GM23248 (cell line): ENCODE measurements around the gene RBPJL. TPM values are rescaled to one million over a fixed set of nuclear protein-coding genes. Genes with fewer than 3 reads are reported as not detected.

Experiments used
- DNase-seq: peaks from one replicate; pipeline ENCODE4 v3.0.0-alpha.2; 2015
- H2AFZ ChIP-seq: fragments of 200-600 bp; sonication (generic); 2 replicates; pipeline ENCODE4 v1.6.1; 2016; ENCODE audit warnings: antibody characterized with exemption
- H3F3A ChIP-seq: fragments of 200-600 bp; sonication (generic); 2 replicates; pipeline ENCODE4 v1.6.1; 2016; ENCODE audit warnings: mild to moderate bottlenecking, antibody characterized with exemption, mixed run types; ENCODE audit not compliant: insufficient read depth
- H3K27ac ChIP-seq: fragments of 200-600 bp; sonication (generic); 2 replicates; pipeline ENCODE4 v1.5.1; 2016; ENCODE audit warnings: mild to moderate bottlenecking
- H3K27me3 ChIP-seq: fragments of 200-600 bp; sonication (generic); replicated peaks from 2 replicates; pipeline ENCODE4 v1.6.1; 2016; ENCODE audit warnings: mild to moderate bottlenecking; ENCODE audit not compliant: insufficient read depth
- H3K36me3 ChIP-seq: fragments of 200-600 bp; sonication (generic); 2 replicates; pipeline ENCODE4 v1.6.1; 2016; ENCODE audit warnings: low read depth, mild to moderate bottlenecking
- H3K4me1 ChIP-seq: fragments of 200-600 bp; sonication (generic); 2 replicates; pipeline ENCODE4 v1.6.1; 2016; ENCODE audit warnings: mild to moderate bottlenecking; ENCODE audit not compliant: insufficient read depth
- H3K4me2 ChIP-seq: fragments of 200-600 bp; sonication (generic); one replicate; pipeline ENCODE4 v1.6.1; 2016; ENCODE audit warnings: mild to moderate bottlenecking; ENCODE audit not compliant: unreplicated experiment
- H3K4me3 ChIP-seq: fragments of 200-600 bp; sonication (generic); 2 replicates; pipeline ENCODE4 v1.5.1; 2016; ENCODE audit warnings: mild to moderate bottlenecking
- H3K79me2 ChIP-seq: fragments of 200-600 bp; sonication (generic); 2 replicates; pipeline ENCODE4 v1.6.1; 2016; ENCODE audit warnings: mild to moderate bottlenecking; ENCODE audit not compliant: insufficient read depth
- H3K9ac ChIP-seq: fragments of 200-600 bp; sonication (generic); 2 replicates; pipeline ENCODE4 v1.6.1; 2016; ENCODE audit warnings: mild to moderate bottlenecking
- H3K9me2 ChIP-seq: fragments of 200-600 bp; sonication (generic); 2 replicates; pipeline ENCODE4 v1.6.1; 2016; ENCODE audit warnings: mixed run types, mild to moderate bottlenecking, moderate library complexity; ENCODE audit not compliant: insufficient read depth
- H3K9me3 ChIP-seq: fragments of 200-600 bp; sonication (generic); one replicate; pipeline ENCODE4 v1.6.1; 2017; ENCODE audit warnings: low read depth
- H4K20me1 ChIP-seq: fragments of 200-600 bp; sonication (generic); 2 replicates; pipeline ENCODE4 v1.6.0; 2016; ENCODE audit not compliant: insufficient read depth
- EZH2 ChIP-seq: fragments of 200-600 bp; sonication (generic); IDR thresholded peaks from 2 replicates; pipeline ENCODE4 v1.6.1; 2018; ENCODE audit warnings: antibody characterized with exemption, mild to moderate bottlenecking; ENCODE audit not compliant: insufficient read depth, poor library complexity, severe bottlenecking
- EZH2phosphoT487 ChIP-seq: fragments of 200-600 bp; sonication (generic); IDR thresholded peaks from 2 replicates; pipeline ENCODE4 v1.6.1; 2018; ENCODE audit warnings: antibody characterized with exemption, moderate library complexity, mild to moderate bottlenecking, low read depth; ENCODE audit not compliant: insufficient read depth
- WGBS, 2 experiments: methylation state at CpG; one replicate each; pipeline ENCODE4 v1.1.6; 2015 to 2017; ENCODE audit warnings: low lambda C conversion rate in 2 of 2, low coverage in 1 of 2; ENCODE audit errors: missing lambda C conversion rate in 2 of 2; 5-methylcytosine and 5-hydroxymethylcytosine counted together
- in situ Hi-C: fragments of 300-500 bp; cut with MboI; formaldehyde crosslinking; loops from 2 replicates; pipeline ENCODE4 v1.15.0; 2020
- polyA plus RNA-seq: library from polyadenylated mRNA; unstranded; fragments of >200 nt; fragmentation: Nextera tagmentation; extraction: Ambion mirVana; gene quantifications from 2 replicates; pipeline ENCODE4 v1.2.1, GENCODE V29; 2016
- total RNA-seq: library from RNA; depleted of rRNA; stranded (reverse); fragments of >200 nt; shearing (Covaris generic); gene quantifications from 2 replicates; pipeline ENCODE4 v1.2.3, GENCODE V29; 2014

The RBPJL gene
- total and polyA plus RNA-seq, 2 experiments from 2014 or later = not detected

DNA sequence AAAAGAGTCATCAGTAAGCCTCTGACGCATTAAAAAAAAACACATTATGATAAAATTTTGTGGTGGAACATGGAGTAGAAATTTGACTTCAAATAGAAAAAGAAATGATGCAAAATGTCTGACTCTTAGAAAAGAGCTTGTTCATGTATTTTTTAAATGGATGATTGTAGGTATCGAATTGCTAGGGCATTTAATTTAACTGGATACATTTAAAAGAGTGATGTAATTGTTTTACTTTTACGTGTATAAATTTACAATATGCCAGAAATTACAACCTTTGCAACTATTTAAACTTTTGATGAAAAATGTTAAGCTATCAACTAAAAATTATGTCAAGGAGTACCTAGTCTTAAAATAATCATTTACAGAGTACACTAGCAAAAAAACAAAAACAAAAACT is 46.1 kb downstream of the RBPJL start:
- H3K36me3 ChIP-seq = no peaks in the 10 kb centered on the region
- H3K27ac ChIP-seq = no peak overlapping the region
- H3K9me2 ChIP-seq = no peaks in the 10 kb centered on the region
- no peak overlapping the region for H3K4me3 ChIP-seq
- no peak overlapping the region for H3K4me2 ChIP-seq
- H3K27me3 ChIP-seq = no peaks in the 10 kb centered on the region
- H3F3A ChIP-seq = peaks cover 27% of the 10 kb centered on the region
- peaks cover 4% of the 10 kb centered on the region for H3K79me2 ChIP-seq
- H4K20me1 ChIP-seq = no peaks in the 10 kb centered on the region
- WGBS, 2 experiments = 80 to 82% methylated on average over 3 of the region's 3 CpGs
- in situ Hi-C loops = no loop called here
- peaks cover 24% of the 10 kb centered on the region for H3K4me1 ChIP-seq
- H3K9ac ChIP-seq = no peak overlapping the region
- TF ChIP-seq EZH2 (no peak), EZH2phosphoT487 (no peak)
- no peak overlapping the region for H2AFZ ChIP-seq
- DNase-seq = no peak
- no peaks in the 10 kb centered on the region for H3K9me3 ChIP-seq

DNA sequence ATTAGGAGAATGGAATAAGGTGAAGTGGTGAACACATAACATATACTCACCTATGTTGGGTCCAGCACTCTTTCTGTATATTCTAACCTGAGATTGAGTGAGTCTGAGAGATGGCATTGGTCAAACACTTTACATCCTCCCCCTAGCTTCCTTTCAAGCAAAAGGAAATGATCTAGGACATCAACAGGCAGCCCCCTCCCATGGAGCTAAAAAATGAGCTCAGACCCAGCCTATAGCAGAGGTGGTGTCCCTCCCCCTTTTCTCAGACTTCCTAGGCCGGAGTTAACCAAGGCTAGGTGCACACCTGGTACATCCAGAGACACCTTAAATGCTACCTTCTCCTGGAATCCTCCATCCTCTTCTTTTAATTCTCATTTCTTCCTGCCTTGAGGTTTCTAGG is 47.1 kb downstream of the RBPJL start:
- 47 to 65% methylated on average over 1 of the region's 1 CpG for WGBS, 2 experiments
- Histone ChIP-seq H3K4me3 (no peak overlapping the region), H3K9ac (no peak overlapping the region), H2AFZ (no peak overlapping the region), H3K9me3 (no peaks in the 10 kb centered on the region), H3K27ac (no peak overlapping the region), H3F3A (peaks cover 35% of the 10 kb centered on the region), H3K27me3 (no peaks in the 10 kb centered on the region), H3K36me3 (no peaks in the 10 kb centered on the region), H4K20me1 (no peaks in the 10 kb centered on the region), H3K9me2 (no peaks in the 10 kb centered on the region), H3K4me1 (peaks cover 31% of the 10 kb centered on the region), H3K79me2 (no peaks in the 10 kb centered on the region), H3K4me2 (no peak overlapping the region)
- TF ChIP-seq EZH2phosphoT487 (no peak), EZH2 (no peak)
- DNase-seq = no peak
- in situ Hi-C loops = no loop called here

DNA sequence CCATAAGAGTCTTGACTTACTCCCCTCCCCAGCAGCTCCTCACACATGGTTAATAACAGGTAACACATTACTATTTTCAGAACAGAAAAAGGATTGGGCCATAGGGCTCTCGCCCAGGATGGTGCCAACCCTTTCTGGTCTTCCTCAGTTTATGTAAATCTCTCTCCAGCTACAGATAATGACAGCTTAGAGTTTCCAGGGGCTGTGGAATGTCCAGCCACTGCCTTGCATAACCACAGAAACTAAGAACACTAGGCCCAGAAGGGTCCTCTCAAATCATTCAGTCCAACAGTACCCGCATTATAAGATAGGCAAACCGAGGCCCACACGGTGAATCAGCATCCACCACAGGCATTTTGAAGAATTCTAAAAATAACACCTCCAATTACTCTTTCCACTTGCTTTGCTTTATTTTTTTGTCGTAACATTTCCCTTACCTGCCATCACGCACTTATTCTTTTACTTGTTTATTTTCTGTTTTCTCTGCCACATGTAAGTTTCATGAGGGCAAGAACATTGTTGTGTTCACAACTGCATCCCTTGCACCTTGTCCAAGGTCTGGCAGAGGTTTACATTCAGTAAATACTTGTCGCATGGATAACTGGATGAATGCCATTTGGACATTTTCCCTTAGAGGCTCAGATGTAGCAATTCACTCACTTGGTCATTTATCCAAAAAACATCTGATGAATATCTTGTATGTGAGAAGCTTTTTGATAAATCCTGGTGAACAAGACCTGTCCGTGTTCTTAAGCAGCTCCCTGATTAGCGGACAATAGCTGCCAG is 48.0 kb downstream of the RBPJL start:
- H3K79me2 ChIP-seq = no peaks in the 10 kb centered on the region
- no peak for TF ChIP-seq EZH2
- TF ChIP-seq EZH2phosphoT487 = no peak
- peaks cover 36% of the 10 kb centered on the region for H3K4me1 ChIP-seq
- H3K4me2 ChIP-seq = peak overlapping the region; percentile 66
- peak overlapping the region; percentile 31 for H3K9ac ChIP-seq
- H3K9me3 ChIP-seq = no peaks in the 10 kb centered on the region
- no peak overlapping the region for H2AFZ ChIP-seq
- H3K27me3 ChIP-seq = no peaks in the 10 kb centered on the region
- DNase-seq = peak; percentile 27
- 72 to 77% methylated on average over 9 of the region's 9 CpGs for WGBS, 2 experiments
- H3K9me2 ChIP-seq = no peaks in the 10 kb centered on the region
- H3K4me3 ChIP-seq = peak overlapping the region; percentile 42
- no peaks in the 10 kb centered on the region for H3K36me3 ChIP-seq
- in situ Hi-C loops = no loop called here
- peaks cover 44% of the 10 kb centered on the region for H3F3A ChIP-seq
- no peaks in the 10 kb centered on the region for H4K20me1 ChIP-seq
- H3K27ac ChIP-seq = peak overlapping the region; percentile 53

- Histone ChIP-seq H3K9me3 (no peaks in the 10 kb centered on the region), H2AFZ (no peak overlapping the region), H3K4me2 (peak overlapping the region; percentile 66), H3K79me2 (no peaks in the 10 kb centered on the region), H3K4me3 (peak overlapping the region; percentile 42), H4K20me1 (no peaks in the 10 kb centered on the region), H3K27me3 (no peaks in the 10 kb centered on the region), H3F3A (peaks cover 43% of the 10 kb centered on the region), H3K36me3 (no peaks in the 10 kb centered on the region), H3K4me1 (peaks cover 37% of the 10 kb centered on the region), H3K27ac (peak overlapping the region; percentile 53), H3K9me2 (no peaks in the 10 kb centered on the region), H3K9ac (peak overlapping the region; percentile 31)
- TF ChIP-seq EZH2phosphoT487 = no peak
- no peak for TF ChIP-seq EZH2
- in situ Hi-C loops = no loop called here
- peak; percentile 86 for DNase-seq
- 45 to 46% methylated on average over 5 of the region's 5 CpGs for WGBS, 2 experiments
Measured at GRCh38 chr20:45355209-45356084, 48.8 kb downstream of the RBPJL start.
